GM04503 (cell line): ENCODE data around the gene AFF1.
"Not testable (repeated sequence)": the region's sequence is repeated elsewhere in the genome, so short reads cannot be mapped to it uniquely, and the experiment has no call there.

Experiments
- DNase-seq: peaks from one replicate; pipeline ENCODE4 v3.0.0-alpha.2; 2012; ENCODE audit warnings: low read depth

Gene AFF1

DNA sequence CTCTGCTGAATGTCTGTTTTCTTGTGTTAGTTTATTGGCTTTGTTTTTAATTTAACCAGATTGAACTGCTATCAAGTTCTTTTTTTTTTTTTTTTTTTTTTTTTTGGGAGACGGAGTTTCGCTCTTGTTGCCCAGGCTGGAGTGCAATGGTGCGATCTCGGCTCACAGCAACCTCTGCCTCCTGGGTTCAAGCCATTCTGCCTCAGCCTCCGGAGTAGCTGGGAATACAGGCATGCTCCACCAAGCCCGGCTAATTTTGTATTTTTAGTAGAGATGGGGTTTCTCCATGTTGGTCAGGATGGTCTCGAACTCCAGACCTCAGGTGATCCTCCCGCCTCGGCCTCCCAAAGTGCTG lies 78.1 kb downstream of the AFF1 start:
- not testable (repeated sequence) for DNase-seq

DNA sequence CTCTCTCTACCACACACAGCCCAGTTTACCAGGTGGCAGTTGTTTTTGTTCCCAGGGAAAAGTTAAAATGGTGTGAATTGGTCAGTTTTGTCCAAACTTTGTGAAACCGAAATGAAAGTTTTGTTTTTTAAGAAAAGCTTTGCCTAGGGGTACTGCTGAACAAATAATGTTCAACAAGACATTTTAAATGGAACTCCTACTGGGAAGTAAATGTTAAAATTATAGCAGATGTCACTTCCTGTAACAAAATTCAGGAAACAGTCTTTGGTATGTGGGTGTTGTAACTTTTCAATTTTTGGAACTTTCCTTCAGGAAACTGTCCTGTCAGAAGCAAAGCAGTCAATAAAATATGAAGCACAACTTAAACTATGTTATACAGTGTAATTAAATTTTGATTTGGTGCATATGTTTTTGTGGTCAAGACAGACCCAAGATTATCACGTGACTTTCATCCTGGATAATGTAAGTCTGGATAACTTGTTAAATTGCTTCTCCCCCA lies 79.5 kb downstream of the AFF1 start:
- DNase-seq: peak; percentile 48

DNA sequence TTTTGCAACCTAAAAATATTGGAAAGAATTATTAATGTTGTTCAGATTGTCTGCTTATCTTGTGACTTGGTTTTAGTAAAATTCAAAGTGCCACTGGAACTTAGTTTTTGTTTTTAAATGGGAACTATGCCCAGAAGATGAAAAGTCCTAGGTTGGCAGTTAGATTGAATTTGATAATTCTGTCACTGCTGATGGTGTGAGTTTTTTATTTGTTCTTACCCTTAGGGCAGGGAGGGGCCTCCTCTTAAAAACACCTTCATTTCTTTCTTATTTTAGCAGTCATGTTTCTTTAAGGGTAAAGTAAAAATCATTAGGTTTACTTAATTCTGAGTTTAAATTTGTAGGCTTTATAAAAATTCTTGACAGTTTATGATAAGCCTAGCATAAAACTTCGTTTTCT lies 80.6 kb downstream of the AFF1 start:
- no peak for DNase-seq

DNA sequence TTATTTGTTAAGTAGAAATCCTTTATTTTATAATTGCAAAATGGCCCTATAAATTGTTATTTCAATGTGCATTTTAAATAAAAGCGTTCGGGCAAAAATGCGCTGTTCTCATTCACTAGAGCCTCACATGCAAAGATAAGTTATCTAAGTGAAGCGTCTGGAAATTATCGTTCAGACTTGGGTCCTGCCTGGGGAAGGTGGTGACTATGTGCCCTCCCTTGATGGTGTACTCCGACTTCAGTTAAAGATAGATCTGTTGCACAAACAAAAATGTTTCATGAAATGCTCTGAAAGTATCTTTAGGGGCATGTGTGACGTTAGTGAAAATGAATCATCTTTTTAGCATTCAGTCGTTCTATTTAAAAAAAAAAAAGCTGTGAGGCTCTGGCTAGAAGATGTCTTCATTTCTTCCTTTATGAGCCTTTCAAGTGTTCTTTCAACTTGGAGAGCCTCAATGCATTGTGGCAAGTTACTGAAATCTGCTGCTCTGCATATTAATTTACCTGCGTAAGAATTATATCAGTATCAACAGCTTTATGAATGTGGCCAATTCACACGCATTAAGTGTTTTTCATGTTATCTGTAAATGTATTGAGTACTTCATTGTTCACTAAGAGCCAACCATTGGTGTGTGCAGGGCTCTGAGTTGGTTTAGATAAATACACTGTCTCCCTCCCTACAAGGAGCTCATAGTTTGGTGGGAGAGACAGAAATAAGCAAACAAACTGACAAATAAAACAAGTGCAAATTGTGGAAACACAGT lies 83.0 kb downstream of the AFF1 start:
- peak; percentile 42 for DNase-seq

DNA sequence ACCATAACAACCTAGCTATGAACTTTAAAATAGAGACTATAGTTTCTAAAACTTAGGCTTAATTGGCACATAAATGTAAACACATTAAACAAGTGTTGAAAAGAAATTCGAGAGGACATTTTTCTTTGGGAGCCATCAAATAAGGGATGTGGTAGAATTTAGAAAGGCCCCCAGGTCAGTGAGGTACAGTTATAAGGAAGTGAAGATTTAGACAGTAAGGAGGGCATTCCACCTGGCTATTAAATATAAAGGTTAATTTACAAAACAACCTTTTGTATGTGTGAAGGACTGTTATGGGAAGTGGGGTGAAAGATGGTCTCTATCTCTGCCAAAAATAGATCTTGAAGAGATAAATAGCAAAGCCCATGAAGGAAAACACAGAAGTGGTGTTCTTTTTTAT lies 83.9 kb downstream of the AFF1 start:
- DNase-seq: no peak

DNA sequence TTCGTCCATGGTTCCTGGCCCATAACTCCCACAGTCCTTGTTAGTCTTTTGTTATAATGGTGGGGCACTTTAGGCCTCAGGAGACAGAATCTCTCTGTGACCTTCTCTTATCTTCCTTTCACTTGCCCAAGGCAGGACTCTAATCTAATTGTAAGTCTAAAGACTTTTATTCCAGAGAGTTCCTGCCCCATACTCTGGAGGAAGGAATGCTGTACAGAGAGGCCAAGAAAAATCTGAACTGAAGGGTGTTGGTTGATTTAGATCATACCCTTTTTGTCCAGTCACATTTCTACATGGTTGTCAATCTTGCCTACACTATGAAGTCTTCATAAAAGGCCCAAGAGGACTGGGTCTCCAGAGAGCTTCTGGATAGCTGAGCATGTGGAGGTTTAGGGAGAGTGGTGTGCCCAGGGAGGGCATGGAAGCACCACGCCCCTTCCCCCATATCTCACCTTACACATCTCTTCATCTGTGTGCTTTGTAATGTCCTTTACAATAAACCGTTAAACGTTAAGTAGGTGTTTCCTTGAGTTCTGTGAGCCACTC lies 84.5 kb downstream of the AFF1 start:
- DNase-seq: no peak

DNA sequence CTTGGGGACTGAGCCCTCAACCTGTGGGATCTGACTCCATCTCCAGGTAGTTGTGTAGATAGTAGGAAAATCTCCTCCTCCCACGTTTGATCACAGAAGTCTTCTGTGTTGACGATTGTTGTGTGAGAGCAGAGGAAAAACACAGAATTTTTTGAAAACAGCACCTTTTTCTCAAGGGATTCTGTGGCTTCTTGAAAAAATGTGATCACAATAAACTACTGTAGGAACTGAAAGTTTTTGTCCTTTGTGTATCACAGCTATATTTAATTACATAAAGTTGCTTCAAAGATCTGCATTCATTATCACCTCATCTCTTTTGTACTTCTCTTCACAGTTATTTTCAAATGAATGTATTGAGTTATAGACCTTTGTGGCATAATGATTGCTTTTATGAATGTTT lies 85.1 kb downstream of the AFF1 start:
- DNase-seq: no peak

DNA sequence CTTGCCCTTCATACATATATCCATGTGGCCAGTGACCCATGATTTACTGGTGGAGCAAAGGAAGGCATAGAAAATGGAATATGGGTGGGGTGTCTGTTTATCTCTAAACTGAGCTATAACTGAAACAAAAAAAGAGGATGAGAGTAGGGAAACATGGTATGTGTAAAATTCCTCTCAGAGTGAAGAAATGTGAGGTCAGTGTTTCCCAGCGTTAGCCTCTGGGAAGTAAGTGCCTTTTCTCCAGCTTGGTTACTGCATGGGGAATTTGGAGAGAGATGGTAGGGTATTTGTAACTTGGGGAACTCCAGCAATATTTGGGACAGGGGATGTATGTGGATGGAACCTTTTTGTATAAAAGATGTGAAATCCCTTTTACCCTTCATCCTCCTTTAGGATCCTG lies 89.4 kb downstream of the AFF1 start:
- DNase-seq: no peak

DNA sequence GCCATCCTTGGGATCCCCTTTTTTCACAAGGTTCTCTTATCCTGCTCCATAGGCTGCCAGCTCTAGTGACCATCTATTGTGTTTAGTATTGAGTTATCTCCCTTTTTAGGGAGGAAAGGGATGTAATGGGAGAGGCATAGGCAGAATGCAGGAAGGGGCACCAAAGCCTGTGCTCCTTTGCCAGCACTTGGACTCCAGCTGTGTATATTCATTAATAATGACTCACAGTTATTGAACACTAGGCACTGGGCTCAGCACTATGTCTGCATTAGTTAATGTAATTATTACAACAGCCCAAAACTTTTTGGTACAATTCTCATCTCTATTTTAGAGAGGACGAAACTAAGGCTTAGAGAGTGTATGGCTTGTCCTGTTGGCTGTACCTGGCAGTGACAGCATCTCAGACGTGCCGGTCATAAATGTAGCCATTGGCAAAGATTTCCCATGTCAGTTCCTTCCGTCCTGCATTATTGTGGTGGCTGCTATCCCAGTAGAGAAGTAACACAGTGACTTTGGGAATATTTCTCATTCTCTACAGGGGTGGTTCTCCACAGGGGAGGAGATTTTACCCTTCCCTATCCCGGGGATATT lies 90.3 kb downstream of the AFF1 start:
- no peak for DNase-seq

DNA sequence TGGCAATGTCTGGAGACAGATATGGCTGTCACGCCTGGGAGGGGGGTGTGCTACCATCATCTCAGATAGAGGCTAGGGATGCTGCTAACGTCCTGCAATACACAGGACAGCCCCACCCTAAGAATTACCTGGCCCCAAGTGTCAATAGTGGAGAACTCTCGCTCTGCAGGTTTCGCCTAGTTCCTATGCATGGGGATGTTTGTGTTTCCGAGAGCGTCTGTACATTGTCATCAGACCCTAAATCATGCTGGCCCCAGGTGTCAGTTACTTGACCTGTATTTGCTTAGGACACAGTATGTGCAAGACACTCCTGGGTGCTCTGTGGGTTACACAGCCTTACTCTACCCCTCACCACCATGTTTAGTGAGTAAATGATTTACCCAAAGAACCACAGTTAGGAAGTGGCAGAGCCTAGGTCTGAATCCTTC lies 90.8 kb downstream of the AFF1 start:
- no peak for DNase-seq

DNA sequence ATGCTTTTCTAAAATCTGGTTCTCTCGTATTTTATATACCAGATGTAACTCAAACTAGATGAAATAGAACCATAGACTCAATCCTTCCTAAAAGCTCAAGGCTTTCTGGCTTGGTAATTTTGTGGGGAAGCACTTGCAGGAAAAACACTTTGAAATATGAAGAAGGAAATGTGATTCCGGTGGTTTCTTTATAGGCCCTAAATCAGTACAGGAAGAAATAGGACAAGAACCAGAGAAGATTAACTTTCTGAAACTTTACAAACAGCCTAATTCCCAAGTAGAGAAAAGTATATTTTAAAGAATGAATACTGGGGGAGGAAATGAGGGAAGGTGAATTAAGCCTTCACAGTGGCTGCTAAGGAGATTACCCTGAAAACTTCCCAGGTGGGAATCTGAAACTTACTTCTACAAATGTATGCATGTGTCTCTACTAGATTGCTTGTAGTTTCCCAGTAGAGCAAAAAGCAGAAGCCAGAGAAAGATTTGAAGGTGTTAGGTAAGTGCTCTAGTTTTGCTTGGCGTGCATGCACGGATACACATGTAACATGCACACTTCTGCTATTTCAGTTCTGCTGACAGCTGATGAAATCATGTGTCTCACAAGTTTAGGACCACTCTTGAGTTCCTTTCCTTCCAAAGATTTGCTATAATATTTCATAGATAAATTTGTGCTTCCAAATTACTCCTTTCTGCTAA lies 92.1 kb downstream of the AFF1 start:
- no peak for DNase-seq

DNA sequence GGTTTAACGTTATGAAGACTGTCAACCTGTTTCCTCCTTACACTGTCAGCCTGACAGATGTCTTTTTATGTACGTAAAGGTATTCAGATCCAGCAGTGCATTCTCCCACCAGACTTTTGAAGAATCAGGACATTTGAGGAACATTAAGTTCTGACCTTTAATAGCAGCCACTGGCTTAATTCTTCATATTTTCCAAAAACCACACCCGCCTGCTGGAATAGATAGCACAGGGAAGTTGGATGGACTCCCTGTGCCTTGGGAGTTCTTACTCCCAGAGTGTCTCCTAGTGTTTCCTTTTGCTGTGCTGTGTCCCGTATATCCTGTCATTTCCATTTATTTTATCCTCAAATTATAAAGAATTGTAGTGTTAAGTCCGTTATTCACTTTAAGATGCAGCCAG lies 94.5 kb downstream of the AFF1 start:
- no peak for DNase-seq

DNA sequence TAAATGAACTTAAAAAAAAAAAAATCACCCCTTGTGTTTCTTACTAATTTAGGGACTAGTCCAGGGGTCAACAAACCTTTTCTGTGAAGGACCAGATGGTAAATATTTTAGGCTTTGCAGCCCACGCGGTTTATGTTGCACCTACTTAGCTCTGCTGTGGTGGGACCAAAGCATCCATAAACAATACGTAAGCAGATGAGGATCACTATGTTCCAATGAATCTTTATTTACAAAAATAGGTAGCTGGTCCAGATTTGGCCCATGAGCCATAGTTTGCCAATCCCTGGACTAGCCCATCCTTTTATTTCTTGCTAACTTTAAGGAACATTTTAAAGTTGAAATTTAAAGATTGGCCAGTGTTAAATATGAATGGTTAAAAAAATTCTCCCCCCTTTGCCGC lies 95.3 kb downstream of the AFF1 start:
- DNase-seq: no peak

DNA sequence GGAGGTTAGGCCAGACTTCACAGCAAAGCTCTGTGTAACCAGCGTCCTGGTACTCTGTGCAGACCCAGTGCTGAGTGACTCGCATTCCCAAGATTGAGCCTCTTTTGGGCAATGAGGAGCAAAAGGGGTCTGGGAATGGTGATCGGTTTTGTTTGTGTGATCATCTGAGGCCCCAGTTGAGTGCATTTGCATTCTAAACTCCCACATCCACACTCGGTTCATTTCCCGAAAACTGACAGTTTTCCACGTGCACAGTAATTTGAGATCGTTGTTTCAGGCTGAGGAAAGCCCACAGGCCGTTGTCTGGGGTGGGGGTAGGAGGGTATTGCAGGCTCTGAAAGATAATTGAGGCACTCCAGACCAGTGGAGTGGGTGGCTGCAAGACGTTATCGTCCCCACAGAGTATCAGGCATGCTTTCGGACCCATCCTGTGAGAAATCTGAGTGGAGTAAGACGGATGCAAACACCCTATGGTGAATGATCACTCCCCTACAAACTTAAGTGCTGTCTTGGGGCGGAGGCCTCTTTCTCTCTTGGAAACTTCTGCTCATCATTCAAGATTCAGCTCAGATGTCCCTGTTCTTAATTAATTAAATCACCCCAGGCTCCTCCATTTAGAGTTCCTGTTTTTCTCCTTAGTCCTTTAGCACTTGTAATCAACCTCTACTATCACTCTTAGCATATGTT lies 96.1 kb downstream of the AFF1 start:
- no peak for DNase-seq

DNA sequence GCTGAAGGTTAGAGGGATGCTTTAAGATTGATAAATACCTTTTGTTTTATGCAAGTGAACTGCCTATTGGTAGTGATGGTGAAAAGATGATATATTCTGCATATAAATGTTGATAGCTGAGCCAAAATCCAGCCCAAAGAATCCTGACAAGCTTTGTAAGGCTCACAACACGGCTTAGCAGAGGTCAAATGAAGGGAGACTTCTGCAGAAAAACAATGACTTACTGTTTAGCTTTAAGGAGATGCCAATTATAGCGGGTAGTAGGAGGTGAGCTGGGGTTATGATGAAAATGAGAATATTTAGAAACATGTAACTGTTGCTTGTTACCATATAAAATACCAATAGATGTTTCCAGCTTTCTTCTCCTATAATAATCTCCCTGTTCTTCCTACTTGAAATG lies 97.1 kb downstream of the AFF1 start:
- DNase-seq: no peak

DNA sequence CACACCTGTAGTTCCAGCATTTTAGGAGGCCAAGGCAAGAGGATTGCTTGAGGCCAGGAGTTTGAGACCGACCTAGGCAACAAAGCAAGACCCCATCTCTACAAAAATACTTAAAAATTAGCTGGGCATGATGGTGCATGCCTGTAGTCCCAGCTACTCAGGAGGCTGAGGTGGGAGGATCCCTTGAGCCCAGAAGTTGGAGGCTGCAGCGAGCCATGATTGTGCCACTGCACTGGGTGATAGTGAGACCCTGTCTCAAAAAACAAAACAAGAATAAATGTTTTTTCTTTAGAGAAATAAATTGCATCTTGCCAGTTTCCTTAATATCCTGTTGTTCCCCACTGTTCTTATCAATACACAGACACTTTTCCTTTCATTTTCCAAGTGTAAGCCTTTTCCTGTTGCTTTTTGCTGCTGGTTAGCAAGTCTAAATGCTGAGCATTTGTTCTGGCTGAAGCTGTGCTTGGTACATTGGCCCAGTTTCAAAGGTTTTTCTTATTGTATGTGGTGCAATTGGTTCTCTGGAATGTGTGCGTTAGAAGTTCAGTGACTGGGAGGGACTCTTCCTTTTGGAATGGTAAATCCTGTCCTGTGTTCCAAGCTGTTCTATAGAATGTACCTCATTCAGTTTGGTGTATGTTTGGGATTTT lies 98.2 kb downstream of the AFF1 start:
- peak; percentile 58 for DNase-seq

DNA sequence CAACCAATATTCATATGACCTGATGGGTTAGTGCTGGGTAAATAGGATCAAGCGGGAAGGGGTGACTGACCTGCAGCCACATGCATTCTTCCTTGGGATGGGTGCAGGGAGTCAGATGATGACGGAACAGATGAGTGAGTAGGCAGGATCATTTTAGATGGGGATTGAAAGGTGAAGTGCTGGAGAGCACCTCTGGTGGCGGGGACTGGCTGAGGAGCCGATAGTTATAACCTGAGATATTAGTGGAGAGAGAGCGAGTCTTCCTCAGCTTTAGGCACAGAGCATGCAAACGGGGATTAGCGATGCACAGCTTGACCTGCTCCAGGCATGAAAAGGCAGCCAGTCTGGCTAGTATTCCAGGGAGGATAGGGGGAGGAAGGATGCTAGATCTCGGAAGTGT lies 99.1 kb downstream of the AFF1 start:
- no peak for DNase-seq

DNA sequence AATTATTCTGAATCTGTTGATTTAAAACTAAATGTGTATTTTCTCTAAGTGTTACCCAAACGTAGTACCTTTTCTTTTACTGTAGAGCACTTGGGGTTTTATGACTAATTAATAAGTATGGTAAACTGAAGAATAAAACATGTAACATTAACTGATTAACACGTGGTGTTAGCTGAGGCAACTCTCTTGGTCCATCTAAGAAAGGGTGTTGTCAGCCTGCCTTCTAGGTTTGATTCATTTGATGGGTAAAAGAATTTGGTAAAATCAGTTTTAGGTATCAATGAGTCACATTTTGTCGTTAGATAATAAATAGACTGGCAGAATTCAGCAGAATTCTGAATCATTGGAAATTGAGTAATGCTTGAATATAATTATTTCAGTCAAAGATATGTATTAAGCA lies 99.7 kb downstream of the AFF1 start:
- no peak for DNase-seq

DNA sequence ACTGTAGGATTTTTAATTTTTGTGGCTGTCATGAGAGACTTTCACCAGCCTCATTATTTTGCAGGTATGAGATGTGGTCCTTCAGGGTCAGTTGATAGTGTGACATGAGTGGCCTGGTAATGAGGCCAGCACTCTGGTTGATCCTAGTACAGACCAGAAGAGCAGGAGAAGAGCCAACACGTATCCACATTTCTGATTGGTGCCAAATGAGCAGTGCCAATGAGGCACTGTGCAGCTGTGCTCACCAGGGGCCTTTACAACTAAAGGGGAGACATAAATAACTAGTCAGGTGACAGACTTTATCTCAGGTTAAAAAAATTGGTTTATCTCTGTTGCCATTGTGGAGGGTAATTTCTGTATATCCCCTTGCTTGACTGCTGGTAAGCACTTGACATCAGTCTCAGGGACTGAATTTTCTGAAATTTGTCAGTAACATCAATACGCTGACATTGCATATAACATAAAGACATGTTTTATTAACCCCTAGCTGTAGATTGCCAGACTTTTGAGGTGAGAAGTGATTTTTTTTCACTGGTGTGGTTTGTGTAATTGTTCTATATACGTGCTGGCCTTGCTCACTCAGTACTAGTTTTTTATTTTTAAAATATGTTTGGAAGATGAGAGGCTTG lies 101.2 kb downstream of the AFF1 start:
- no peak for DNase-seq

DNA sequence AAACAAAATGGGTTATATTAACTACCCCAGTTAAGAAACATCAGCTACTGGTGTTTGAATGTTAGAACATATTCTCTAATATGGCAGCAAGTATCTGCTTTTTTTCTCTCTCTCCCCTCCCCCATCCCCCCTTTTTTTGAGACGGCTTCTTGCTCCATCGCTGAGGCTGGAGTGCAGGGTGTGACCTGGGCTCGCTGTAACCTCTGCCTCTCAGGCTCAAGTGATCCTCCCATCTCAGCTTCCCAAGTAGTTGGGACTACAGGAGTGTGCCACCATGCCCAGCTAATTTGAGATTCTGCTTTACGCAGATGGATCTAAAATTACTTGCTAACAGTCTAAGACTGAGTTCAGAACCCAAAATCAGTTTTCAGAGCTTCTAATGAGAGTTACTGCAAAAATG lies 101.9 kb downstream of the AFF1 start:
- DNase-seq: no peak

DNA sequence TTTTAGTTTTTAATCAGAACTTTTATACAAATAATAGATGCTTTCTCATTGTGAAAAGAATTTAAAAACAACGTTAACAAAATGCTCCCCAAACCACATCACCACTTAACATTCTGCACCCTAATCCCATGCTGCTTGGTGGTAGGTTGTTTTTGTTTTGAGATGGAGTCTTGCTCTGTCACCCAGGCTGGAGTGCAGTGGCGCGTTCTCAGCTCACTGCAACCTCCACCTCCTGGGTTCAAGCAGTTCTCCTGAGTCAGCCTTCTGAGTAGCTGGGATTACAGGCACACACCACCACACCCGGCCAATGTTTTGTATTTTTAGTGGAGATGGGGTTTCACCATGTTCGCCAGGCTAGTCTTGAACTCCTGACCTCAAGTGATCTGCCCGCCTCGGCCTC lies 102.4 kb downstream of the AFF1 start:
- DNase-seq: not testable (repeated sequence)
